ENCODE measurements around the gene RNF180.

GRCh38 chr5:64269164-64269563 lies 103.5 kb downstream of the RNF180 start:
- TF ChIP-seq CTCF (IDR thresholded peaks at IDR 0.05; ENCODE audit: extremely low read depth in 1 of 2, insufficient read depth in 1 of 2, low read depth in 1 of 2, low read length in 2 of 2) = no peak
- no peak for TF ChIP-seq POLR2AphosphoS5 (IDR thresholded peaks at IDR 0.05; ENCODE audit: insufficient read depth, low read depth, low read length)
- TF ChIP-seq POLR2A (IDR thresholded peaks at IDR 0.05; ENCODE audit: low read depth, low read length) = no peak
- TF ChIP-seq EZH2 (IDR thresholded peaks at IDR 0.05; ENCODE audit: borderline replicate concordance, low read depth, low read length, severe bottlenecking) = no peak
- TF ChIP-seq MYC (IDR thresholded peaks at IDR 0.05; ENCODE audit: low read depth, low read length) = no peak
- no peak for TF ChIP-seq FOS (IDR thresholded peaks at IDR 0.05; ENCODE audit: borderline replicate concordance, insufficient read depth, low read length)

Data from endothelial cell of umbilical vein (primary cell).